OCI-LY1 (cell line): ENCODE measurements around the gene DHX32.

Experiments used
- H2AFZ ChIP-seq: fragments of 200-600 bp; sonication (generic), shearing (Covaris generic); 2 replicates; pipeline ENCODE4 v1.6.0; 2014; ENCODE audit warnings: antibody characterized with exemption, mild to moderate bottlenecking, low read length
- H3F3A ChIP-seq: fragments of 200-600 bp; sonication (generic), shearing (Covaris generic); 2 replicates; pipeline ENCODE4 v1.6.0; 2014; ENCODE audit warnings: mild to moderate bottlenecking, antibody characterized with exemption, low read length, moderate library complexity; ENCODE audit not compliant: insufficient read depth
- H3K27ac ChIP-seq: fragments of 200-600 bp; sonication (generic); 2 replicates; pipeline ENCODE4 v1.5.1; 2014; ENCODE audit warnings: low read length, mixed run types, mild to moderate bottlenecking, low read depth; ENCODE audit not compliant: poor library complexity, severe bottlenecking
- H3K27me3 ChIP-seq: fragments of 200-600 bp; sonication (generic); 2 replicates; pipeline ENCODE4 v1.6.0; 2014; ENCODE audit warnings: antibody characterized with exemption, mild to moderate bottlenecking, low read length, moderate library complexity; ENCODE audit not compliant: insufficient read depth
- H3K36me3 ChIP-seq: fragments of 200-600 bp; sonication (generic); 2 replicates; pipeline ENCODE4 v1.6.1; 2014; ENCODE audit warnings: mild to moderate bottlenecking, antibody characterized with exemption, low read length, moderate library complexity, mixed read lengths; ENCODE audit not compliant: insufficient read depth
- H3K4me1 ChIP-seq: fragments of 200-600 bp; sonication (generic); 2 replicates; pipeline ENCODE4 v1.5.1; 2014; ENCODE audit warnings: mild to moderate bottlenecking, low read length, moderate library complexity; ENCODE audit not compliant: insufficient read depth, severe bottlenecking
- H3K4me2 ChIP-seq: fragments of 200-600 bp; sonication (generic), shearing (Covaris generic); 2 replicates; pipeline ENCODE4 v1.6.1; 2014; ENCODE audit warnings: low read length
- H3K4me3 ChIP-seq: fragments of 200-600 bp; sonication (generic); 2 replicates; pipeline ENCODE4 v1.5.1; 2014; ENCODE audit warnings: low read length, low read depth, mild to moderate bottlenecking, mixed read lengths; ENCODE audit not compliant: poor library complexity, severe bottlenecking
- H3K79me2 ChIP-seq: fragments of 200-600 bp; shearing (Covaris generic); 2 replicates; pipeline ENCODE4 v1.6.1; 2016; ENCODE audit warnings: mixed run types, low read length, mixed read lengths; ENCODE audit not compliant: insufficient read depth
- H3K9ac ChIP-seq: fragments of 200-600 bp; sonication (generic), shearing (Covaris generic); 2 replicates; pipeline ENCODE4 v1.6.1; 2014; ENCODE audit warnings: mild to moderate bottlenecking, low read length, mixed read lengths
- H3K9me2 ChIP-seq: fragments of 200-600 bp; sonication (generic), shearing (Covaris generic); 2 replicates; pipeline ENCODE4 v1.6.1; 2014; ENCODE audit warnings: low read depth, mild to moderate bottlenecking, low read length, mixed read lengths
- H3K9me3 ChIP-seq: fragments of 200-600 bp; shearing (Covaris generic); 2 replicates; pipeline ENCODE4 v1.6.1; 2014; ENCODE audit warnings: low read length, mixed read lengths
- H4K20me1 ChIP-seq: fragments of 200-600 bp; sonication (generic), shearing (Covaris generic); 2 replicates; pipeline ENCODE4 v1.6.0; 2016; ENCODE audit warnings: mild to moderate bottlenecking, low read length; ENCODE audit not compliant: insufficient read depth
- EZH2 ChIP-seq: fragments of 200-600 bp; sonication (generic), shearing (Covaris generic); IDR thresholded peaks from 2 replicates; pipeline ENCODE4 v1.8.0; 2017; ENCODE audit warnings: borderline replicate concordance, mixed run types, mild to moderate bottlenecking, antibody characterized with exemption, low read length, moderate library complexity, mixed read lengths
- TF ChIP-seq, protein P1 (sequence below): fragments of 200-600 bp; sonication (generic), shearing (Covaris generic); IDR thresholded peaks from 2 replicates; pipeline ENCODE4 v1.5.1; 2017; ENCODE audit warnings: mild to moderate bottlenecking, antibody characterized with exemption, low read length, moderate library complexity, mixed read lengths

Gene DHX32

GRCh38 chr10:125792342-125793300, 88.5 kb downstream of the DHX32 start:
- TF ChIP-seq, protein P1, sequence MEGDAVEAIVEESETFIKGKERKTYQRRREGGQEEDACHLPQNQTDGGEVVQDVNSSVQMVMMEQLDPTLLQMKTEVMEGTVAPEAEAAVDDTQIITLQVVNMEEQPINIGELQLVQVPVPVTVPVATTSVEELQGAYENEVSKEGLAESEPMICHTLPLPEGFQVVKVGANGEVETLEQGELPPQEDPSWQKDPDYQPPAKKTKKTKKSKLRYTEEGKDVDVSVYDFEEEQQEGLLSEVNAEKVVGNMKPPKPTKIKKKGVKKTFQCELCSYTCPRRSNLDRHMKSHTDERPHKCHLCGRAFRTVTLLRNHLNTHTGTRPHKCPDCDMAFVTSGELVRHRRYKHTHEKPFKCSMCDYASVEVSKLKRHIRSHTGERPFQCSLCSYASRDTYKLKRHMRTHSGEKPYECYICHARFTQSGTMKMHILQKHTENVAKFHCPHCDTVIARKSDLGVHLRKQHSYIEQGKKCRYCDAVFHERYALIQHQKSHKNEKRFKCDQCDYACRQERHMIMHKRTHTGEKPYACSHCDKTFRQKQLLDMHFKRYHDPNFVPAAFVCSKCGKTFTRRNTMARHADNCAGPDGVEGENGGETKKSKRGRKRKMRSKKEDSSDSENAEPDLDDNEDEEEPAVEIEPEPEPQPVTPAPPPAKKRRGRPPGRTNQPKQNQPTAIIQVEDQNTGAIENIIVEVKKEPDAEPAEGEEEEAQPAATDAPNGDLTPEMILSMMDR = no peak
- TF ChIP-seq EZH2 = no peak
- no peak overlapping the region for H3K9ac ChIP-seq
- H3K4me3 ChIP-seq = no peak overlapping the region
- no peak overlapping the region for H3K27ac ChIP-seq
- no peak overlapping the region for H2AFZ ChIP-seq
- H3K79me2 ChIP-seq = no peaks in the 10 kb centered on the region
- no peaks in the 10 kb centered on the region for H3F3A ChIP-seq
- H3K4me2 ChIP-seq = no peak overlapping the region
- H3K36me3 ChIP-seq = peaks cover 30% of the 10 kb centered on the region; the same call in 1 of the 2 replicates
- H4K20me1 ChIP-seq = no peaks in the 10 kb centered on the region
- H3K9me3 ChIP-seq = no peaks in the 10 kb centered on the region
- no peaks in the 10 kb centered on the region for H3K4me1 ChIP-seq
- no peaks in the 10 kb centered on the region for H3K9me2 ChIP-seq
- no peaks in the 10 kb centered on the region for H3K27me3 ChIP-seq

- no peak for TF ChIP-seq EZH2
- TF ChIP-seq, protein P1 = no peak
- H3K4me2 ChIP-seq = no peak overlapping the region
Measured at GRCh38 chr10:125788156-125789034, 92.7 kb downstream of the DHX32 start.

More at GRCh38 chr10:125788156-125789034, 92.7 kb downstream of the DHX32 start:
- no peaks in the 10 kb centered on the region for H3K27me3 ChIP-seq
- peaks cover 20% of the 10 kb centered on the region; the same call in 1 of the 2 replicates for H3K36me3 ChIP-seq
- no peaks in the 10 kb centered on the region for H3K4me1 ChIP-seq
- no peaks in the 10 kb centered on the region for H3K79me2 ChIP-seq
- no peaks in the 10 kb centered on the region for H3K9me3 ChIP-seq
- no peak overlapping the region for H3K4me3 ChIP-seq
- no peak overlapping the region for H3K9ac ChIP-seq
- no peaks in the 10 kb centered on the region for H4K20me1 ChIP-seq
- no peaks in the 10 kb centered on the region for H3F3A ChIP-seq
- H2AFZ ChIP-seq = no peak overlapping the region
- H3K27ac ChIP-seq = no peak overlapping the region
- H3K9me2 ChIP-seq = no peaks in the 10 kb centered on the region
